Esophagus squamous epithelium (tissue), 5 donors: Measurements from ENCODE around the gene ECHS1. TPM values are rescaled to one million over a fixed set of nuclear protein-coding genes. Genes with fewer than 3 reads are reported as not detected.

ENCODE experiments used
- DNase-seq: peaks from one replicate; lab custom pipeline; 2025; lab: John Stamatoyannopoulos, UW
- H3K27ac ChIP-seq, 4 donors: fragments of 200-600 bp; sonication (generic); one replicate each; pipeline ENCODE4 v1.5.1; 2016 to 2019; ENCODE audit warnings: mild to moderate bottlenecking in 1 of 4
- H3K27me3 ChIP-seq, 4 donors: fragments of 200-600 bp; sonication (generic); 1 replicate in 3 of 4; 2 replicates in 1 of 4; pipeline versions ENCODE4 v1.5.1 to v1.6.0; 2017 to 2021; ENCODE audit warnings: antibody characterized with exemption in 1 of 4
- H3K36me3 ChIP-seq, 3 donors: fragments of 200-600 bp; sonication (generic); one replicate each; pipeline ENCODE4 v1.5.1; 2016 to 2019
- H3K4me1 ChIP-seq, 3 donors: fragments of 200-600 bp; sonication (generic); one replicate each; pipeline ENCODE4 v1.5.1; 2017 to 2019
- H3K4me3 ChIP-seq, 4 donors: fragments of 200-600 bp; sonication (generic); 1 replicate in 3 of 4; 2 replicates in 1 of 4; pipeline ENCODE4 v1.5.1; 2016 to 2019; ENCODE audit warnings: mild to moderate bottlenecking in 2 of 4, moderate library complexity in 1 of 4
- H3K9me3 ChIP-seq, 3 donors: fragments of 200-600 bp; sonication (generic); one replicate each; pipeline ENCODE4 v1.5.1; 2016 to 2019
- POLR2A ChIP-seq, 4 donors: fragments of 450-650 bp; IDR thresholded peaks; one replicate each; pipeline ENCODE4 v1.6.1; 2017; ENCODE audit warnings: antibody characterized with exemption in 4 of 4, mild to moderate bottlenecking in 4 of 4, moderate library complexity in 3 of 4
- WGBS, 2 donors: methylation state at CpG; one replicate each; pipeline ENCODE4 v1.1.5; 2018; 5-methylcytosine and 5-hydroxymethylcytosine counted together
- intact Hi-C: fragments of 100-400 bp; cut with DNase I; formaldehyde crosslinking; loops from one replicate; pipeline ENCODE4 v1.15.0; 2022
- total RNA-seq, 4 donors: library from RNA; depleted of rRNA; stranded (reverse); fragments of >200 nt; gene quantifications; one replicate each; pipeline ENCODE4 v1.1.0, GENCODE V29; 2016
- TF ChIP-seq, protein P1 (sequence below), 6 experiments: fragments of 450-650 bp in 4 of 6; fragments of 200-600 bp in 2 of 6; sonication (generic) in 2 of 6; IDR thresholded peaks; one replicate each; pipeline ENCODE4 v1.5.1; 2016 to 2019; ENCODE audit warnings: antibody characterized with exemption in 6 of 6, mild to moderate bottlenecking in 4 of 6, moderate library complexity in 4 of 6
- donor health status: DM: yes; HTN: yes; CAD: no.

The ECHS1 gene
- total RNA-seq, 4 donors from 2014 or later, result 75.0 to 115 (median 99.2) TPM

DNA sequence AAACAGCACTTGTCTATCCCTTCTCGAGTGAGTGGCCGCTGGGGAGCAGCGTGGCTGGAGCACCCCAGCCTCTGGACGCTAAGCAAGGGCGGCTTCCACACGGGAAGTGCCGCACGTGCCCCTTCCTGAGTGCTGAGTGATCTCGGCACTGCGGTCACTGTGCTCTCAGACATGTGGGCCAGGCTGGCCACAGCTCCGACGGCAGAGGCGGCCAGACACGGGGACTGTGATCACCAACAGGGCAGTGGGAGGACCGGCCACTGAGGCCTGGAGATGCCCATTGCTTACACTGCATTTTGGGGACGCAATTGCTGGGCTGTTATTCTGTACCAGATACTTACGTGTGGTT lies 7.0 kb downstream of the ECHS1 start:
- Histone ChIP-seq H3K4me3 (no peak overlapping the region), H3K27ac (no peak overlapping the region), H3K9me3 (peaks cover 0 to 3% (median 0%) of the 10 kb centered on the region in 3 donors), H3K27me3 (no peaks in the 10 kb centered on the region), H3K36me3 (peaks cover 21 to 99% (median 28%) of the 10 kb centered on the region in 3 donors), H3K4me1 (peaks cover 0 to 25% (median 4%) of the 10 kb centered on the region in 3 donors)
- TF ChIP-seq POLR2A (IDR thresholded peaks at IDR 0.05), result no peak
- TF ChIP-seq, protein P1, sequence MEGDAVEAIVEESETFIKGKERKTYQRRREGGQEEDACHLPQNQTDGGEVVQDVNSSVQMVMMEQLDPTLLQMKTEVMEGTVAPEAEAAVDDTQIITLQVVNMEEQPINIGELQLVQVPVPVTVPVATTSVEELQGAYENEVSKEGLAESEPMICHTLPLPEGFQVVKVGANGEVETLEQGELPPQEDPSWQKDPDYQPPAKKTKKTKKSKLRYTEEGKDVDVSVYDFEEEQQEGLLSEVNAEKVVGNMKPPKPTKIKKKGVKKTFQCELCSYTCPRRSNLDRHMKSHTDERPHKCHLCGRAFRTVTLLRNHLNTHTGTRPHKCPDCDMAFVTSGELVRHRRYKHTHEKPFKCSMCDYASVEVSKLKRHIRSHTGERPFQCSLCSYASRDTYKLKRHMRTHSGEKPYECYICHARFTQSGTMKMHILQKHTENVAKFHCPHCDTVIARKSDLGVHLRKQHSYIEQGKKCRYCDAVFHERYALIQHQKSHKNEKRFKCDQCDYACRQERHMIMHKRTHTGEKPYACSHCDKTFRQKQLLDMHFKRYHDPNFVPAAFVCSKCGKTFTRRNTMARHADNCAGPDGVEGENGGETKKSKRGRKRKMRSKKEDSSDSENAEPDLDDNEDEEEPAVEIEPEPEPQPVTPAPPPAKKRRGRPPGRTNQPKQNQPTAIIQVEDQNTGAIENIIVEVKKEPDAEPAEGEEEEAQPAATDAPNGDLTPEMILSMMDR (IDR thresholded peaks at IDR 0.05), result no peak
- intact Hi-C loops, result no loop called here
- DNase-seq, result no peak
- WGBS, 2 donors, result 83 to 89% methylated on average over 3 to 10 of the region's 17 CpGs

DNA sequence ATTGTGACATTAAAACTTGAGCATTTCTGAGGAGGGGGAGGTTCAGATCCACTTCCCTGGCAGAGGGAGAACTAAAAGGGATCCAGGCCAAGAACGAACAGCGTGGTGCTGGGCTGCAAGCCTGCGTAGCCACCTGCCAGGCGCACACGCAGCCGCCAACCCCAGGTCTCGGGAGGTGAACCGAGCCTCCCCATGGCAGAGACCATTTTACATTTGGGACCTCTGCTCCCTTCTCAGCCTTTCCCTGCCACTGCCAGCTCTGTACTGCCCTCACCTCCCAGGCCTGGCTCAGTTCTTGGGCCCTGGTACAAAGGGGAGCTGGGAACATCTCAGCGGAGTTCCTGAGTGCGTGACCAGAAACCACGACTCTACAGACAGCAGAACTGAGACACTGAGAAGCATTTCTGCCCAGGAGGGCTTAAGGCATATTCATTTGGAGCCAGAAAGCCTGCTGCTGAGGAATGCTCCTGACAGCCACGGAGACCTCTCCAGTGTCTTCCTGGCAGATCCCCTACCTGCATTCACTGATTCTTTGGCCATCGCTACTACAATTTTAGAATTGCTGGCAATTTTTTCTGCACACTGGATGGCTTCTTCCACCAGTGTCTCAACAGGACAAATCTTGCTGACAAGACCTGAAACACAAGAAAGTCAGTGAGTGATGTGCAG lies 7.6 kb downstream of the ECHS1 start:
- WGBS, 2 donors, result 57 to 66% methylated on average over 5 to 9 of the region's 13 CpGs
- Histone ChIP-seq H3K4me3 (no peak overlapping the region), H3K9me3 (peaks cover 0 to 5% (median 0%) of the 10 kb centered on the region in 3 donors), H3K27me3 (no peaks in the 10 kb centered on the region), H3K36me3 (peaks cover 21 to 94% (median 28%) of the 10 kb centered on the region in 3 donors), H3K27ac (peak overlapping the region in 3 of 4 donors; percentile 32 to 76 (median 70)), H3K4me1 (peaks cover 0 to 29% (median 4%) of the 10 kb centered on the region in 3 donors)
- TF ChIP-seq, protein P1 (IDR thresholded peaks at IDR 0.05), result no peak
- intact Hi-C loops, result no loop called here
- DNase-seq, result no peak

DNA sequence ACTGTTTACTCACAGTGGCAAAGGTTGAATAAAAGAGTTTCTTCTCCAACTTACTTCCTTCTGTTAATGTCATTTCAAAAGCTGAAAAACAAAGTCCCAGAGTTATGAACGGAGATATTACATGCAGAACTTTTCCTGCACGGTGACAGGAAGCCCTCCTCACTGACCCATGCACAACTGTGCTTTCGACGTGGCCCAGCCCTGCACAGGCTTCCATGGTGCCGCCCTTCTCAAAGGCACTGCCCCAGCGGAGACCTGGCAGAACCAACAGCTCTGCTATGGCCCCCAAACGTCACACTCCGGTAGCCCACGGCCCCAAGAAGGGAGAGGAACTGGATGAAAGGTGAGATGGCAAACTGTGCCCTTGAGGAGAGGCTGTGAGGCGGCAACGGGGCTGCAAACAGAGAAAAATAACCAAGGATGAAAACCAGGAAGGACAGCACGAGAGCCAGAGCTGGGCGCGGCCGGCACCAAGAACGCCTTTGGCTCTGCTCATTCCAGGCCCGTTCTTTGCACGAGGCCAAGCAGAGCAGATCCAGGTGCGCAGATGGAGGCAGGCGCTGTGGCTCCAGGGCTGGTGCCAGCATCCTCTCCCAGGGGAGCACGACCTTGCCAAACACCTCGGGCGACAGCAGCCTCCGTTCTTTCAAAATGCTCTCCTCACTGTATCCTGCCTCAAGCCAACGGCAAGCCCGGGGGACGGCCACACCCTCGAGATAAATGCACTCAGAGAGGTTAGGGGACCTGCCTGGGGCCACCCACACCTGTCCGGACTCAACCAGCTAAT lies 8.3 kb downstream of the ECHS1 start:
- Histone ChIP-seq H3K9me3 (peaks cover 0 to 5% (median 0%) of the 10 kb centered on the region in 3 donors), H3K27me3 (no peaks in the 10 kb centered on the region), H3K4me3 (no peak overlapping the region), H3K4me1 (peaks cover 0 to 36% (median 4%) of the 10 kb centered on the region in 3 donors), H3K36me3 (peaks cover 15 to 86% (median 28%) of the 10 kb centered on the region in 3 donors), H3K27ac (peak overlapping the region in 3 of 4 donors; percentile 32 to 76 (median 70))
- TF ChIP-seq POLR2A (IDR thresholded peaks at IDR 0.05), result no peak
- TF ChIP-seq, protein P1 (IDR thresholded peaks at IDR 0.05), result no peak
- no peak for DNase-seq
- intact Hi-C loops, result no loop called here
- WGBS, 2 donors, result 42 to 54% methylated on average over 9 to 19 of the region's 29 CpGs

DNA sequence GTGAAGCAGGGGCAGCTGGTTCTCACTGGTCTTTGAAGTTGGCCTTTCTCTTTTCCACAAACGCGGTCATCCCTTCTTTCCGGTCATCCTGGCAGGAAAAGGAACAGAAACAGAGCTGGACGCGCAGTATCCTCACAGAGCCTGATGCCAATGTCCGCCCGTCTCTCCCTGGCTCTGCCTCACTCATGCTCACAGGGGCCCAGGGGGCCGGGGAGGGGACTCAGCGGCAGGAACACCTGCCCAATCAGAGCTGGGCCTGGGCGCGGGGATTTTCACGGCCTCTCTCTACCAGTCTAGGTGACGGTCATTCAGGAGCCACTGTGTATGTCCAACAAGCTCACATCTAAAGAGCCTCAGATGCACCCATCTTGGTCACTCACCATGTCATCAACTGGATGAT lies 10.3 kb downstream of the ECHS1 start:
- Histone ChIP-seq H3K4me1 (peaks cover 0 to 40% (median 4%) of the 10 kb centered on the region in 3 donors), H3K4me3 (no peak overlapping the region), H3K9me3 (peaks cover 0 to 5% (median 0%) of the 10 kb centered on the region in 3 donors), H3K36me3 (peaks cover 11 to 66% (median 15%) of the 10 kb centered on the region in 3 donors), H3K27me3 (no peaks in the 10 kb centered on the region), H3K27ac (no peak overlapping the region)
- WGBS, 2 donors, result 90 to 97% methylated on average over 6 to 9 of the region's 13 CpGs
- TF ChIP-seq POLR2A (IDR thresholded peaks at IDR 0.05), result no peak
- TF ChIP-seq, protein P1 (IDR thresholded peaks at IDR 0.05), result no peak
- DNase-seq, result no peak
- intact Hi-C loops, result no loop called here
